Activated CD8-positive, alpha-beta memory T cell treated with anti-CD3 and anti-CD28 coated beads for 48 hours (primary cell): ENCODE results near the gene SERPINE3.

Source experiments
- DNase-seq, 3 experiments: peaks; one replicate each; pipeline ENCODE4 v3.0.0-alpha.2; 2020; ENCODE audit warnings: low read depth in 2 of 3, low spot score in 2 of 3

Gene SERPINE3

GRCh38 chr13:51328488-51328887 lies 11.0 kb upstream of the SERPINE3 start:
- no peak for DNase-seq

GRCh38 chr13:51329606-51330005 lies 9.9 kb upstream of the SERPINE3 start:
- no peak for DNase-seq

GRCh38 chr13:51330791-51331190 lies 8.7 kb upstream of the SERPINE3 start:
- no peak for DNase-seq

- no peak for DNase-seq
Observed at GRCh38 chr13:51331354-51331861, 8.1 kb upstream of the SERPINE3 start.

- no peak for DNase-seq
Observed at GRCh38 chr13:51332566-51333361, 6.7 kb upstream of the SERPINE3 start.

- no peak for DNase-seq
Observed at GRCh38 chr13:51333421-51333820, 6.1 kb upstream of the SERPINE3 start.

- DNase-seq: no peak
Observed at GRCh38 chr13:51333826-51334225, 5.7 kb upstream of the SERPINE3 start.

GRCh38 chr13:51336746-51337145 lies 2.7 kb upstream of the SERPINE3 start:
- no peak for DNase-seq

- DNase-seq: no peak
Observed at GRCh38 chr13:51339952-51340732, 651 bp downstream of the SERPINE3 start.

GRCh38 chr13:51341232-51341631 lies 1.7 kb downstream of the SERPINE3 start:
- DNase-seq: no peak

- no peak for DNase-seq
Observed at GRCh38 chr13:51341791-51342190, 2.3 kb downstream of the SERPINE3 start.

GRCh38 chr13:51342706-51343105 lies 3.2 kb downstream of the SERPINE3 start:
- no peak for DNase-seq

GRCh38 chr13:51343475-51343874 lies 4.0 kb downstream of the SERPINE3 start:
- no peak for DNase-seq

- DNase-seq: no peak
Observed at GRCh38 chr13:51346397-51346796, 6.9 kb downstream of the SERPINE3 start.

- DNase-seq: no peak
Observed at GRCh38 chr13:51347099-51347498, 7.6 kb downstream of the SERPINE3 start.

GRCh38 chr13:51348069-51348967 lies 8.8 kb downstream of the SERPINE3 start:
- DNase-seq: no peak

GRCh38 chr13:51349016-51349415 lies 9.5 kb downstream of the SERPINE3 start:
- DNase-seq: no peak

GRCh38 chr13:51355217-51355616 lies 15.7 kb downstream of the SERPINE3 start:
- DNase-seq: no peak

GRCh38 chr13:51357928-51358595 lies 18.6 kb downstream of the SERPINE3 start:
- DNase-seq: no peak

GRCh38 chr13:51359352-51359751 lies 19.9 kb downstream of the SERPINE3 start:
- no peak for DNase-seq

GRCh38 chr13:51360489-51360888 lies 21.0 kb downstream of the SERPINE3 start:
- DNase-seq: no peak
